ENCODE measurements around the gene SLC5A5. TPM values are rescaled to one million over a fixed set of nuclear protein-coding genes. Genes with fewer than 3 reads are reported as not detected.

The SLC5A5 gene
- total and polyA plus RNA-seq, 10 of the 15 experiments (the other 5 are each of a cell fraction or from before 2014, with no cell fraction given) = 0.02 to 0.08 (median 0.05) TPM; not detected in 3

DNA sequence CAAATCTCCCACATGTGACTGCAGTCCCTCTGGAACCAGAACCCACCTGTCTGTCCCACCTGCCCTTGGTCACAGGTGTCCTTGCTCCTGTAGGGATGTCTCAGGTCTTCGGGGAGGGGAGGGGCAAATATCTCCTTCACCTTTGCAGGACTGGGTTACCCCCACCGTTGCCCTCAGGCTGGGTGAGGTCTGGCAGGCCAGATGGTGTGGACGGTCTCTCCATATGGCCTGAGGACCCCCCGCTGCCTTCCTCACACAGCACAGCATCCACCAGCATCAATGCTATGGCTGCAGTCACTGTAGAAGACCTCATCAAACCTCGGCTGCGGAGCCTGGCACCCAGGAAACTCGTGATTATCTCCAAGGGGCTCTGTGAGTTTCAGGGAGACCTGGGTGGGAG is 10.0 kb downstream of the SLC5A5 start:
- ATAC-seq (no peak), FAIRE-seq (no peak), DNase-seq (ENCODE audit: low read depth, low spot score) (no peak)
- TF ChIP-seq POLR2AphosphoS2 (IDR thresholded peaks at IDR 0.05; ENCODE audit: low read depth, low read length) = no peak
- TF ChIP-seq SRF (IDR thresholded peaks at IDR 0.05; ENCODE audit: low read depth in 2 of 2, low read length in 2 of 2) = no peak
- no peak for TF ChIP-seq EP300 (IDR thresholded peaks at IDR 0.05; ENCODE audit: borderline replicate concordance in 1 of 2, control insufficient read depth in 1 of 2, low read depth in 2 of 2, low read length in 2 of 2)
- TF ChIP-seq, protein P1, sequence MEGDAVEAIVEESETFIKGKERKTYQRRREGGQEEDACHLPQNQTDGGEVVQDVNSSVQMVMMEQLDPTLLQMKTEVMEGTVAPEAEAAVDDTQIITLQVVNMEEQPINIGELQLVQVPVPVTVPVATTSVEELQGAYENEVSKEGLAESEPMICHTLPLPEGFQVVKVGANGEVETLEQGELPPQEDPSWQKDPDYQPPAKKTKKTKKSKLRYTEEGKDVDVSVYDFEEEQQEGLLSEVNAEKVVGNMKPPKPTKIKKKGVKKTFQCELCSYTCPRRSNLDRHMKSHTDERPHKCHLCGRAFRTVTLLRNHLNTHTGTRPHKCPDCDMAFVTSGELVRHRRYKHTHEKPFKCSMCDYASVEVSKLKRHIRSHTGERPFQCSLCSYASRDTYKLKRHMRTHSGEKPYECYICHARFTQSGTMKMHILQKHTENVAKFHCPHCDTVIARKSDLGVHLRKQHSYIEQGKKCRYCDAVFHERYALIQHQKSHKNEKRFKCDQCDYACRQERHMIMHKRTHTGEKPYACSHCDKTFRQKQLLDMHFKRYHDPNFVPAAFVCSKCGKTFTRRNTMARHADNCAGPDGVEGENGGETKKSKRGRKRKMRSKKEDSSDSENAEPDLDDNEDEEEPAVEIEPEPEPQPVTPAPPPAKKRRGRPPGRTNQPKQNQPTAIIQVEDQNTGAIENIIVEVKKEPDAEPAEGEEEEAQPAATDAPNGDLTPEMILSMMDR (IDR thresholded peaks at IDR 0.05 in 2 of 3, conservative IDR thresholded peaks at IDR 0.05 in 1 of 3; ENCODE audit: control insufficient read depth in 2 of 3, extremely low read depth in 1 of 3, insufficient read depth in 1 of 3, low read depth in 3 of 3, low read length in 3 of 3) = no peak
- no peak for TF ChIP-seq JUNB (IDR thresholded peaks at IDR 0.05)
- TF ChIP-seq, protein P2, sequence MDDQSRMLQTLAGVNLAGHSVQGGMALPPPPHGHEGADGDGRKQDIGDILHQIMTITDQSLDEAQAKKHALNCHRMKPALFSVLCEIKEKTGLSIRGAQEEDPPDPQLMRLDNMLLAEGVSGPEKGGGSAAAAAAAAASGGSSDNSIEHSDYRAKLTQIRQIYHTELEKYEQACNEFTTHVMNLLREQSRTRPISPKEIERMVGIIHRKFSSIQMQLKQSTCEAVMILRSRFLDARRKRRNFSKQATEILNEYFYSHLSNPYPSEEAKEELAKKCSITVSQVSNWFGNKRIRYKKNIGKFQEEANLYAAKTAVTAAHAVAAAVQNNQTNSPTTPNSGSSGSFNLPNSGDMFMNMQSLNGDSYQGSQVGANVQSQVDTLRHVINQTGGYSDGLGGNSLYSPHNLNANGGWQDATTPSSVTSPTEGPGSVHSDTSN (IDR thresholded peaks at IDR 0.05; ENCODE audit: insufficient replicate concordance, low read depth, low read length) = no peak
- no peak for TF ChIP-seq RAD21 (IDR thresholded peaks at IDR 0.05; ENCODE audit: insufficient read depth, low read depth, low read length)
- TF ChIP-seq MYC (IDR thresholded peaks at IDR 0.05; ENCODE audit: insufficient read depth, insufficient read length, insufficient replicate concordance, low read length, severe bottlenecking) = no peak
- TF ChIP-seq BCL11A (IDR thresholded peaks at IDR 0.05; ENCODE audit: low read depth, low read length) = no peak
- TF ChIP-seq CHD1 (IDR thresholded peaks at IDR 0.05; ENCODE audit: low read depth, low read length) = no peak
- TF ChIP-seq ZNF384 (IDR thresholded peaks at IDR 0.05; ENCODE audit: borderline replicate concordance, low read depth, low read length) = no peak
- no peak overlapping the region for H3K4me3 ChIP-seq
- H3K9ac ChIP-seq (ENCODE audit: control insufficient read depth, insufficient read depth, low read length) = no peak overlapping the region
- no peak overlapping the region for H3K27ac ChIP-seq (ENCODE audit: control insufficient read depth, insufficient read depth)
- intact Hi-C loops (cut with micrococcal nuclease; ENCODE audit: unreplicated experiment) = no loop called here
- CTCF ChIA-PET = no interaction called here
- no peaks in the 10 kb centered on the region; a peak in 1 of 4 replicates for H3K27me3 ChIP-seq (replicated peaks in 1 of 2; ENCODE audit: control insufficient read depth in 2 of 2, insufficient read depth in 2 of 2, low read length in 1 of 2)
- no peaks in the 10 kb centered on the region for H3K36me3 ChIP-seq (ENCODE audit: control insufficient read depth in 2 of 2, insufficient read depth in 2 of 2, low read length in 1 of 2)
- H3K9me3 ChIP-seq (replicated peaks; ENCODE audit: control insufficient read depth, insufficient read depth, low read length) = no peaks in the 10 kb centered on the region
- H2AFZ ChIP-seq (ENCODE audit: control insufficient read depth, low read depth, low read length) = no peak overlapping the region
- no peak overlapping the region for H3K4me2 ChIP-seq (ENCODE audit: control insufficient read depth, insufficient read depth)
- SMC1A ChIA-PET (ENCODE audit: uncharacterized antibody, unreplicated experiment) = no interaction called here
- no peaks in the 10 kb centered on the region for H4K20me1 ChIP-seq (ENCODE audit: control insufficient read depth, insufficient read depth)
- no TSS peak for BruUV-seq (replicated peaks)
- POLR2A ChIA-PET = interaction anchor here (0.6 kb wide), 1 partner anchor 32 kb away, joined by 4 read pairs; no protein-coding TSS in a partner anchor
- no peaks in the 10 kb centered on the region for H3K79me2 ChIP-seq (ENCODE audit: control insufficient read depth, insufficient read depth, low read length)
- peaks cover 26% of the 10 kb centered on the region for H3K4me1 ChIP-seq (ENCODE audit: control insufficient read depth, insufficient read depth, low read length)
- in situ Hi-C loops (cut with MboI) = no loop called here
- RAD21 ChIA-PET (ENCODE audit: unreplicated experiment) = no interaction called here
- 64% methylated on average over 7 of the region's 7 CpGs for WGBS (ENCODE audit: insufficient coverage, insufficient replicate concordance, low lambda C conversion rate, missing lambda C conversion rate)
